Stomach (tissue), 4 donors: ENCODE data around the gene CLIP4.
A peak's percentile ranks its signal among the peaks of the same experiment; 100 is the strongest.

ENCODE experiments used
- CTCF ChIP-seq, 7 experiments: fragments of 450-650 bp in 4 of 7; fragments of 200-600 bp in 3 of 7; sonication (generic) in 3 of 7; IDR thresholded peaks; one replicate each; pipeline ENCODE4 v1.5.1; 2016 to 2019; ENCODE audit warnings: antibody characterized with exemption in 7 of 7, control low read depth in 2 of 7, mild to moderate bottlenecking in 1 of 7
- EP300 ChIP-seq: sonication (generic); formaldehyde crosslinking; IDR thresholded peaks from one replicate; pipeline ENCODE4 v1.6.1; 2017; ENCODE audit warnings: antibody characterized with exemption
- POLR2A ChIP-seq, 4 donors: fragments of 450-650 bp; IDR thresholded peaks; one replicate each; pipeline ENCODE4 v1.6.1; 2016; ENCODE audit warnings: antibody characterized with exemption in 4 of 4, control low read depth in 2 of 4, mild to moderate bottlenecking in 1 of 4, moderate library complexity in 1 of 4
- POLR2AphosphoS5 ChIP-seq, 3 donors: sonication (generic); formaldehyde crosslinking; IDR thresholded peaks; one replicate each; pipeline ENCODE4 v1.6.1; 2016; ENCODE audit warnings: antibody characterized with exemption in 3 of 3

DNA sequence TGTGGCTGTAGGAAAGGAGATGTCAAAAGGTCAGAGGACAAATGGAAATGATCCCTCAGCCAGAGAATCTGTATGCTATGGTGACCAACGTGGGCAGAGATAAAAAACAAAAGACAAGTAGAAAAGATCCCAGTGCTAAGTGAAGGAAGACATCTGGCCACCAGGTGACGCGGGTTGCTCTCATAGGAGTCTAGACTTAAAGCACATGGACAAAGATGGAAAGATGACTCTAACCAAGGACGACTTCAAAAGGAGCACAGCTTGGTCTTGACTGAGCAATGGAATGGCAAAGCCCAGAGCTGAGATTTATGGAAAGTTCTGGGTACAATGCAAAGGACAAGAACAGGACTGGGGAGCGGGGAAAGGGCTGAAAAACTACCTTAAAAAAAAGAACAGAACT is 96.8 kb downstream of the CLIP4 start:
- TF ChIP-seq CTCF (IDR thresholded peaks at IDR 0.05) (peak in 1 of 7 experiments; percentile 11), POLR2A (IDR thresholded peaks at IDR 0.05) (no peak), POLR2AphosphoS5 (IDR thresholded peaks at IDR 0.05) (no peak), EP300 (no peak)
